Right kidney (tissue), 1 donor: ENCODE data around the gene ZNF385B.

Experiments used
- DNase-seq: peaks from one replicate; pipeline ENCODE4 v3.0.0-alpha.2; 2016

Gene ZNF385B

DNA sequence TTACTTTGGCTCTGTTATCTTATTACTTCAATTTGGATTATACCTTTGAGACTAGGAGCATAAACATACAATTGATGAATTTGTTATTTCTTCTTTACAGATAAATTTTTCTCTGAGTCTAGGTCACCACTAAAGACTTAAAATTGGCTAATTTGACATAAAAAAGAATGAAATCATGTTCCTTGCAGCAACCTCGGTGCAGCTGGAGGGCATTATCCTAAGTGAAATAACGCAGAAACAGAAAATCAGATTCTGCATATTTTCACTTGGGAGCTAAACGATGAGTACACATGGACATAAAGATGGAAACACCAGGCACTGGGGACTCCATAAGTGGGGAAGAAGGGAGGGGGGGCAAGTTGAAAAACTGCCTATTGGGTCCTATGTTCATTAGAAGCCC is 424.0 kb downstream of the ZNF385B start:
- no peak for DNase-seq

GRCh38 chr2:179435566-179435965 is 425.8 kb downstream of the ZNF385B start:
- DNase-seq, result no peak

GRCh38 chr2:179435000-179435399 is 426.4 kb downstream of the ZNF385B start:
- no peak for DNase-seq

DNA sequence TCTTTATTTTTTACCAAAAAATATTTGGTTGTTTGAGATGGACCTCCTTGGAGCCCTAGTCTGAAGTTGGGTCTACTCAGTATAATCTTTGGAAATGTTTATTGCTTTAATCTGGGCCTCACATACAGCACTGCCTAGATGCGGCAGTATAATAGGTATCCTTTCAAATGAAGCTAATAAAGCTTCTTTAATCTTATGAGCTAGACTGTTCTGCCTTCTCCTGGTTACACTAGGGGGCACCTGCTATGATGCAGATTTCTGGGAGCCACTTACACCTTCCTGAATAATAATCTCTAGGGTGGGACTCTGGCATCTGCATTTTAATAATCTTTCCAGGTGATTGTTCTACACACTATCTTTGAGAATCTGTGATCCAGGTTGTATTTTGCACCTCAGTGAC is 427.1 kb downstream of the ZNF385B start:
- no peak for DNase-seq

DNA sequence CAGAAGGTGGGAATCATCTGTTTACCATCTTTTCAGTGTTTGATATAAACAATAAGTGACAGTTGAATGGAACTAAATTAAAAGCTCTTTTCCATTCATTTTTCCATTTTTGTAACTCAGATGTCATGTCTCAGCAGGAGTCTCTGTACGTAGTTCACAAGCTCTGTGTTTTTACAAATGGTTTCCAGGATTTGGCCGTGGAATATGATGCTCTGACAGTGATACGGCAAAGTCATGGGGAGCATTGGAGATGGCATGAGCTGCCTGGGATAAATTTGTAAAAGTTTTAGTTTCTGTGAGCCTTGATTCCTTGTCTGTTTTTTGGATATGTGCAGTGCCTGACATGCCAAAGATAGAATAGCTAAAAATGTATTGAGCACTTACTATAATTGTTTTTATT is 428.7 kb downstream of the ZNF385B start:
- DNase-seq, result no peak

DNA sequence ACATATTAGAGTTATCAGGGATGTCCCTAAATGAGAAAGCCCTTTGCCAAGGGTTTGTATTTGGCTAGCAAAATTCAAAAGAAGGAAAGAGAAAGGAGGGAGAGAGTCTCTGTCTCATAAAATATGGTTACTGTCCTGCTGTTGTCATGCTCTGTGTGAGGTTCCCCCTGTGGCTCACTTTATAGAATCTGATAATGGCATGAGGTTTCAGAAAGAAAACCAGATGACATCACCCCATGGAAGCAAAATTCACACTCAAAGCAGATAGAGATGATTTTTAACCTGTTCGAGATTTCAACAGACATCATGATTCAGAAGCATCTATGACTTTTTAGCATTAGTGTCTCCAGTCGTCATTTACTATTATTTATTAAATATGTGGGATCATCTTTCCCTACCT is 431.8 kb downstream of the ZNF385B start:
- no peak for DNase-seq

DNA sequence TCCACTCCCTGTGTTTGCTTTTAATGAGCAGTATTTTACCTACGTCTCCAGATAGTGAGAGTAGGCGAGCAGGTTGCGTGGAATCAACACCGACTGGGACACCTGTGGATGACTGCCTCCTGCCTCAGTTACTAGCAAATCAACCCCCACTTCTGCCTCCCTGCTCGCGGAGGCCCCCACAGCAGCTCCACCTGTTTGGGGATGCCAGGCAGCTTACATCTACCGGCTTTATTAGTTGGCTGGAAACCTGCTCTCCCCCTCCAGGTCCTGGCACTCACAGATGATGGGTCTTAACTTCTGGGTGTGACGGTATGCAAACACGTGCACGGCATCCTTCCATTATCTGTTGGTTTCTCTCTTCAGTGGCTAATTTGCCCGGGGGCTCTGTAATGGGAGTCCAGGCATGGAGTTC is 432.3 kb downstream of the ZNF385B start:
- no peak for DNase-seq

GRCh38 chr2:179428649-179429048 is 432.8 kb downstream of the ZNF385B start:
- peak; percentile 27 for DNase-seq

DNA sequence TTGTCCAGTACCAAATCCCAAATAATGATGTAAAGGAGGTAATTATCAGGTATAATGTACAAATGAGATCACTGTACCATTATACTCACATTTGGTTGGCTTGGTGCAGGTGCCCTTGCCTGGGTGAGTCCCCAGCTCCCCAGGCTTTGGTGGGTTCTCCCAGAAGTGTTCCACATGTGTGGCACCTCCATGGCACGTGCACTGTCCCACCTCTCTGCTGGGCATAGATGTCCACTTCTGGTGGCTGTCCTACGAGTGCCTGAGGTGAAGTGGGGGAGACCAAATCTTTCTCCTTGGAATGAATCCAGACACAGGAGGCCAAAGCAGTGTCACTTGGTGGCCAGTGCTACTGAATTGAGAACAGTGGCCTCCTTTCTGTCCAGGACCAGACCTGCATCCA is 434.3 kb downstream of the ZNF385B start:
- no peak for DNase-seq

- DNase-seq, result no peak
These were observed 436.8 kb downstream of the ZNF385B start for GRCh38 chr2:179424571-179424970.

GRCh38 chr2:179422037-179422643 is 439.3 kb downstream of the ZNF385B start:
- DNase-seq, result peak; percentile 24

DNA sequence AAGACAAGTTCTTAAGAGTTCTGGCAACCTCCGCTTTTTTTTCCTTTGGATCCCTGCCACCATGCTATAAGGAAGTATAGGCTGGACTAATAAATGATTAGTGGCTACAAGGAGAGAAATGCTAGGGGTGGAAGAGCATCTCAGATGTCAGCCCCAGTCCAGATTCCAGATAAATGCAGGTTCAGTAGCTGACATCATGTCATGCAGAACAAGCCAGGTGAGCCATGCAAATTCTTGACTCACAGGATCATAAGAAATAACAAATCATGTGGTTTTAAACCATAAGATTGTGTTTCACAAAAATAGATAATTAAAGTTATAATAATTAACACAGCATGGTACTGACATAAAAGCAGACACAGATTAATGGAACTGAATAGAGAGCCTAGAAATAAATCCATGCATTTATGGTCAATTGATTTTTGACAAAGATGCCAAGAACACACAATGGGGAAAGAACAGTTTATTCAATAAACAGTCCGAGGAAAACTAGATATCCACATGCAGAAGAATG is 443.9 kb downstream of the ZNF385B start:
- no peak for DNase-seq

GRCh38 chr2:179412112-179412511 is 449.3 kb downstream of the ZNF385B start:
- DNase-seq, result no peak

- peak; percentile 19 for DNase-seq
These were observed 450.7 kb downstream of the ZNF385B start for GRCh38 chr2:179410552-179411356.

DNA sequence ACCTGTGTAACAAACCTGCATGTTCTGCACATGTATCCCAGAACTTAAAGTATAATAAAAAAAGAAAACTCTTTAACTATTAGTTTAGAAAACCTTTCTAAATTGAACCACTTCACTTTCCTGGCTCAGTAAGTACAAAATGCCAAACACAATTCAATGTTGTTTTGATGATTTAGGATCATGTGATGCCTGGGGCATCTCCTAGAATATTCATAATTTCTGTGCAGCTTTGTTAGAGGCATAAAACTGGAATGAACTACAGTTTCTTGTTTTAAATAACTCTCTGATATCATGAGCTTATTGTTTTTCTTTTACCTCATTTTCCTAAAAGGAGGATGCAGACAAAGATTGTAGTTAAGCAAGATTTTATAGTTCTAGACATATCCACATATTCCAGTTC is 457.8 kb downstream of the ZNF385B start:
- DNase-seq, result no peak

- no peak for DNase-seq
These were observed 467.9 kb downstream of the ZNF385B start for GRCh38 chr2:179393481-179393880.
